ENCODE results near the gene MED9. TPM values are rescaled to one million over a fixed set of nuclear protein-coding genes. Genes with fewer than 3 reads are reported as not detected.
"Not testable (repeated sequence)": the region's sequence is repeated elsewhere in the genome, so short reads cannot be mapped to it uniquely, and the experiment has no call there.

Gene MED9
- 9.5 TPM for total RNA-seq
- polyA plus RNA-seq, result 17.5 TPM

DNA sequence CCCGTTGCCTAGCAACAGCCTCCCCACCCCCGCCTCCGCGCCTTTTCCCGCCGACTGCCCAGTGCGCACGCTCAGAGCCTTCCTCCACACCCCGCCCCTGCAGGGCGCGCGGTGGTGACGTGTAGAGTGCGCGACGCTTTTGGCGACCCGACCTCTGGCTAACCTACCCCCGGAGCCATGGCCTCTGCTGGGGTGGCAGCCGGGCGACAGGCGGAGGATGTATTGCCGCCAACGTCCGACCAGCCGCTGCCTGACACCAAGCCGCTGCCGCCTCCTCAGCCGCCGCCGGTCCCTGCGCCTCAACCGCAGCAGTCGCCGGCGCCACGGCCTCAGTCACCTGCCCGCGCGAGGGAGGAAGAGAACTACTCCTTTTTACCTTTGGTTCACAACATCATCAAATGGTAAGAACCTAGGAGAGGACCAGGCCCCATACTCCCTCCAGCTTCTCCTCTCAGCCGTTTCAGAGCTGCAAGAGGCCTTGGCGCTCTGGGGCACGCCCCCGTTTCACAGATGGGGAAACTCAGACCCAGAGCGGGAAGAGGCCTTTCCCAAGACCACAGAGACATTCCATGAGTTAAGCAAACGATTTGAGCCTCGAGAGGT is at the start of gene MED9:
TSS of gene MED9 (plus strand) at position 136 of the 603 bp plus-strand sequence. CDS start at position 178, 42 bp downstream.
- Histone ChIP-seq H3K4me1 (ENCODE audit: insufficient read depth) (no peaks in the 10 kb centered on the region), H3K36me3 (ENCODE audit: insufficient read depth) (no peaks in the 10 kb centered on the region), H3K4me3 (ENCODE audit: low read depth, low read length) (peak within 1 kb of the TSS; percentile 82), H3K27ac (ENCODE audit: low read depth) (peak within 1 kb of the TSS; percentile 75)
- peak; percentile 78 for DNase-seq (ENCODE audit: extremely low spot score)
- under 1% methylated on average over 47 of the region's 47 CpGs for WGBS

DNA sequence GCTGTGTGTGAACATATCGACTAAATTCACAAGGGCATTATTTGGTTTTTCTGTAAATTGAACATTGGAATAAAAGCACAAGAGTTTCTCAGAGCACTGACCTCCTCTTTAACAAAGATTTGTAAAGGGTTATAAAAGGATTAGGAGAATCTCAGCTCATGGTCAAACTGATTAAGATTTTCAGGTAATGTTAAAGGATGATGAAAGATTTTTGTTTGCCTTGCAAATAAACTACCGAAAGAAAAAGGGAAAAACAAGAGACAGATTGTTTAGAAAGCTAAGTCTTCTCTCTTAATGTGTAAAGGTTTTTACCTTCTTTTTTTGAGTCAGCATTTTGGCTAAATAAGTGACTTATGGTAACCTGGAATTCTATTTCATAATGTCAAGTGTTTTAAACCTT is 47.6 kb upstream of the MED9 start:
- WGBS, result 51% methylated on average over 2 of the region's 2 CpGs

DNA sequence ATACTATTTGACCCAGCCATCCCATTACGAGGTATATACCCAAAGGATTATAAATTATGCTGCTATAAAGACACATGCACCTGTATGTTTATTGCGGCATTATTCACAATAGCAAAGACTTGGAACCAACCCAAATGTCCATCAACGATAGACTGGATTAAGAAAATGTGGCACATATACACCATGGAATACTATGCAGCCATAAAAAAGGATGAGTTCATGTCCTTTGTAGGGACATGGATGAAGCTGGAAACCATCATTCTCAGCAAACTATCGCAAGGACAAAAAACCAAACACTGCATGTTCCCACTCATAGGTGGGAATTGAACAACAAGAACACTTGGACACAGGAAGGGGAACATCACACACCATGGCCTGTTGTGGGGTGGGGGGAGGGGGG is 45.9 kb upstream of the MED9 start:
- not testable (repeated sequence) for DNase-seq (ENCODE audit: extremely low spot score); H3K27ac ChIP-seq (ENCODE audit: low read depth); H3K4me3 ChIP-seq (ENCODE audit: low read depth, low read length); H3K36me3 ChIP-seq (ENCODE audit: insufficient read depth); H3K4me1 ChIP-seq (ENCODE audit: insufficient read depth)
- WGBS, result 88% methylated on average over 4 of the region's 4 CpGs

More for the DNA sequence above, 47.6 kb upstream of the MED9 start:
- no peak overlapping the region for H3K27ac ChIP-seq (ENCODE audit: low read depth)
- H3K4me1 ChIP-seq (ENCODE audit: insufficient read depth), result no peaks in the 10 kb centered on the region
- H3K36me3 ChIP-seq (ENCODE audit: insufficient read depth), result no peaks in the 10 kb centered on the region
- no peak for DNase-seq (ENCODE audit: extremely low spot score)
- H3K4me3 ChIP-seq (ENCODE audit: low read depth, low read length), result no peak overlapping the region

- no peaks in the 10 kb centered on the region for H3K4me1 ChIP-seq (ENCODE audit: insufficient read depth)
- no peak overlapping the region for H3K4me3 ChIP-seq (ENCODE audit: low read depth, low read length)
- no peak overlapping the region for H3K27ac ChIP-seq (ENCODE audit: low read depth)
- no peaks in the 10 kb centered on the region for H3K36me3 ChIP-seq (ENCODE audit: insufficient read depth)
- no peak for DNase-seq (ENCODE audit: extremely low spot score)
- WGBS, result 65% methylated on average over 6 of the region's 6 CpGs
These were observed 45.2 kb upstream of the MED9 start for GRCh38 chr17:17431605-17432004.

GRCh38 chr17:17433000-17433703 is 43.6 kb upstream of the MED9 start:
- Histone ChIP-seq H3K36me3 (ENCODE audit: insufficient read depth) (no peaks in the 10 kb centered on the region), H3K27ac (ENCODE audit: low read depth) (no peak overlapping the region), H3K4me1 (ENCODE audit: insufficient read depth) (no peaks in the 10 kb centered on the region), H3K4me3 (ENCODE audit: low read depth, low read length) (no peak overlapping the region)
- no peak for DNase-seq (ENCODE audit: extremely low spot score)
- WGBS, result 65% methylated on average over 6 of the region's 6 CpGs

- 52% methylated on average over 2 of the region's 2 CpGs for WGBS
- no peaks in the 10 kb centered on the region for H3K36me3 ChIP-seq (ENCODE audit: insufficient read depth)
- no peaks in the 10 kb centered on the region for H3K4me1 ChIP-seq (ENCODE audit: insufficient read depth)
- no peak for DNase-seq (ENCODE audit: extremely low spot score)
- no peak overlapping the region for H3K27ac ChIP-seq (ENCODE audit: low read depth)
- no peak overlapping the region for H3K4me3 ChIP-seq (ENCODE audit: low read depth, low read length)
These were observed 42.3 kb upstream of the MED9 start for GRCh38 chr17:17434477-17434876.

- 21% methylated on average over 4 of the region's 4 CpGs for WGBS
- no peaks in the 10 kb centered on the region for H3K4me1 ChIP-seq (ENCODE audit: insufficient read depth)
- no peak overlapping the region for H3K4me3 ChIP-seq (ENCODE audit: low read depth, low read length)
- H3K27ac ChIP-seq (ENCODE audit: low read depth), result no peak overlapping the region
- DNase-seq (ENCODE audit: extremely low spot score), result no peak
- H3K36me3 ChIP-seq (ENCODE audit: insufficient read depth), result no peaks in the 10 kb centered on the region
These were observed 41.5 kb upstream of the MED9 start for GRCh38 chr17:17435323-17435722.

GRCh38 chr17:17437461-17437860 is 39.3 kb upstream of the MED9 start:
- no peaks in the 10 kb centered on the region for H3K4me1 ChIP-seq (ENCODE audit: insufficient read depth)
- no peak for DNase-seq (ENCODE audit: extremely low spot score)
- 91% methylated on average over 9 of the region's 9 CpGs for WGBS
- no peak overlapping the region for H3K4me3 ChIP-seq (ENCODE audit: low read depth, low read length)
- H3K36me3 ChIP-seq (ENCODE audit: insufficient read depth), result no peaks in the 10 kb centered on the region
- H3K27ac ChIP-seq (ENCODE audit: low read depth), result no peak overlapping the region

DNA sequence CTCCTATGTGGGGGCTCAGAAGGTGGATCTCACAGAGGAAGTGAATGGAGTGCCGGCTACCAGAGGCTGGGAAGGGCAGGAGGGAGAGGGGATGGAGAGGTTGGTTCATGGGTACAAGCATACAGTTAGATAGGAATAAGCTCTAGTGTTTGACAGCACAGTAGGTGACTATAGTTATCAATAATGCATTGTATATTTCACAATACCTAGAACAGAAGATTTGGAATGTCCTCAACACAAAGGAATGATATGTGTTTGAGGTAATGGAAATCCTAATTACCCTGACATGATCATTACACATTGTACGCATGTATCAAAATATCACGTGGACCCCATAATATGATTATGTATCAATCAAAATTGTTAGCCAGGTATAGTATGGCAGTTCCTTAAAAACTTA is 38.9 kb upstream of the MED9 start:
- DNase-seq (ENCODE audit: extremely low spot score), result no peak
- no peak overlapping the region for H3K27ac ChIP-seq (ENCODE audit: low read depth)
- no peaks in the 10 kb centered on the region for H3K36me3 ChIP-seq (ENCODE audit: insufficient read depth)
- WGBS, result 89% methylated on average over 3 of the region's 3 CpGs
- H3K4me1 ChIP-seq (ENCODE audit: insufficient read depth), result no peaks in the 10 kb centered on the region
- H3K4me3 ChIP-seq (ENCODE audit: low read depth, low read length), result no peak overlapping the region

GRCh38 chr17:17440010-17440843 is 36.6 kb upstream of the MED9 start:
- Histone ChIP-seq H3K4me1 (ENCODE audit: insufficient read depth) (no peaks in the 10 kb centered on the region), H3K4me3 (ENCODE audit: low read depth, low read length) (no peak overlapping the region), H3K27ac (ENCODE audit: low read depth) (no peak overlapping the region), H3K36me3 (ENCODE audit: insufficient read depth) (no peaks in the 10 kb centered on the region)
- WGBS, result 69% methylated on average over 11 of the region's 11 CpGs
- DNase-seq (ENCODE audit: extremely low spot score), result no peak

- WGBS, result 94% methylated on average over 11 of the region's 11 CpGs
- Histone ChIP-seq H3K4me3 (ENCODE audit: low read depth, low read length) (no peak overlapping the region), H3K4me1 (ENCODE audit: insufficient read depth) (no peaks in the 10 kb centered on the region), H3K27ac (ENCODE audit: low read depth) (no peak overlapping the region), H3K36me3 (ENCODE audit: insufficient read depth) (no peaks in the 10 kb centered on the region)
- no peak for DNase-seq (ENCODE audit: extremely low spot score)
These were observed 35.7 kb upstream of the MED9 start for GRCh38 chr17:17440938-17441675.

DNA sequence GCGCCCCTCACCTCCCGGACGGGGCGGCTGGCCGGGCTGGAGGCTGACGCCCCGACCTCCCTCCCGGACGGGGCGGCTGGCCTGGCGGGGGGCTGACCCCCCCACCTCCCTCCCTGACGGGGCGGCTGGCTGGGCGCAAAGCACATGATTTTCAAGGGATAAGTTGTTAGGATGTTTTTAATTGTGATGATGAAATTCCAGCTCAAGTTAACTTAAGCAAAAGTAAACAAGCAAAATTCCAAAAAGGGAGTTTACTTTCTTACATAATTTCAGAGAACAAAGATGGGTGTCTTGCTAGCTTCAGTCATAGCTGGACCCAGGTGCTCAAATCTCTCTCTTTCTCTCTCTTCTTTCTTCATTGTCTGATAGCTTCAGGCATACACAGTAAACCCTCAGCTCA is 33.6 kb upstream of the MED9 start:
- no peak overlapping the region for H3K4me3 ChIP-seq (ENCODE audit: low read depth, low read length)

DNA sequence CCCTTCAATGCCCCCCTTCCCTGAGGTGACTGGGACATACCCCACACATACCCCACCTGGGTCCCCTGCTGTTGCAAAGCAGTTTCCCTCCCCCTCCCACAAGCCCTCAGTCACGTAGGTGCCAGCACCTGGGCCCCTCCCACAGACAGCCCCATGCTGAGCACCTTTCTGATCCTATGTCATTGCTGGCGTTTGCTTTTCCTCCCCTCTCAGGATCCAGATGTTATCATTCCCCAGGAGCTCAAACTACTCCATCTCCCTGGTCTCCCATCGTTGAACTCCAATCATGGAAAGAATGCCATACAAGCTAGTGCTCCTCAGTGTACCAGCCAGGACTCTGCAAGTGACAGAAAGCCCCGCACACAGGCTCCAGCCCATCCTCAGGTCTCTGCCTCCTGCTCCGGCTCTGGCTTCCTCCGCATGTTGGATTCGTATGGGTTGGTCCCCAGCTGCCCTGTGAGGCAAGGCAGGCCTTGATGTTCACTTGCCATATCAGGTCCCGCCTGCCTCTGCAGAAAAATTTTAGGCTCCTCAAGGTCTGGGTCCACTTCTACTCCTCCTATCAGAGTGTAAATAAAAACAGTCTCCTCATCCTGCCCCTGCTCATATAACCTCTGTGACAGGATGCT is 31.4 kb upstream of the MED9 start:
- Histone ChIP-seq H3K36me3 (ENCODE audit: insufficient read depth) (no peaks in the 10 kb centered on the region), H3K4me3 (ENCODE audit: low read depth, low read length) (no peak overlapping the region), H3K4me1 (ENCODE audit: insufficient read depth) (no peaks in the 10 kb centered on the region), H3K27ac (ENCODE audit: low read depth) (no peak overlapping the region)
- WGBS, result 61% methylated on average over 8 of the region's 8 CpGs
- DNase-seq (ENCODE audit: extremely low spot score), result no peak

More for the DNA sequence above, 33.6 kb upstream of the MED9 start:
- H3K4me1 ChIP-seq (ENCODE audit: insufficient read depth), result no peaks in the 10 kb centered on the region
- 61% methylated on average over 14 of the region's 14 CpGs for WGBS
- H3K36me3 ChIP-seq (ENCODE audit: insufficient read depth), result no peaks in the 10 kb centered on the region
- H3K27ac ChIP-seq (ENCODE audit: low read depth), result no peak overlapping the region
- DNase-seq (ENCODE audit: extremely low spot score), result no peak

All from urinary bladder (tissue), 4 donors.